OCI-LY7 (cell line): ENCODE results near the gene TMEM170B.

Source experiments
- CTCF ChIP-seq: fragments of 200-600 bp; sonication (generic); conservative IDR thresholded peaks from 2 replicates; pipeline ENCODE4 v1.5.1; 2014; ENCODE audit warnings: mild to moderate bottlenecking, antibody characterized with exemption, low read length, moderate library complexity, mixed read lengths
- EZH2phosphoT487 ChIP-seq: fragments of 200-600 bp; sonication (generic); IDR thresholded peaks from 2 replicates; pipeline ENCODE4 v1.6.1; 2018; ENCODE audit warnings: low read depth, borderline replicate concordance, mild to moderate bottlenecking, mixed run types, antibody characterized with exemption, low read length, moderate library complexity, mixed read lengths

GRCh38 chr6:11623272-11623671, 85.7 kb downstream of the TMEM170B start:
- TF ChIP-seq CTCF: no peak
- no peak for TF ChIP-seq EZH2phosphoT487
